Activated T-helper 9 cell treated with anti-CD3 and anti-CD28 coated beads, Interleukin-2, amount 50 U/mL, for 16 hours (primary cell): ENCODE measurements around the gene ITGA11.

ENCODE experiments used
- DNase-seq: peaks from one replicate; pipeline ENCODE4 v3.0.0-alpha.2; 2020; ENCODE audit warnings: low read depth

Gene ITGA11

GRCh38 chr15:68265081-68265480 lies 166.9 kb downstream of the ITGA11 start:
- no peak for DNase-seq

- no peak for DNase-seq
Observed at GRCh38 chr15:68264282-68264681, 167.7 kb downstream of the ITGA11 start.

- no peak for DNase-seq
Observed at GRCh38 chr15:68262514-68263356, 169.2 kb downstream of the ITGA11 start.

- DNase-seq = no peak
Observed at GRCh38 chr15:68261980-68262379, 170.0 kb downstream of the ITGA11 start.

GRCh38 chr15:68261241-68261640 lies 170.7 kb downstream of the ITGA11 start:
- DNase-seq = no peak

- DNase-seq = no peak
Observed at GRCh38 chr15:68259883-68260282, 172.1 kb downstream of the ITGA11 start.

GRCh38 chr15:68258692-68259091 lies 173.3 kb downstream of the ITGA11 start:
- DNase-seq = no peak

- DNase-seq = peak; percentile 62
Observed at GRCh38 chr15:68256675-68257450, 175.1 kb downstream of the ITGA11 start.

- no peak for DNase-seq
Observed at GRCh38 chr15:68252925-68253534, 178.9 kb downstream of the ITGA11 start.

- DNase-seq = no peak
Observed at GRCh38 chr15:68249058-68249713, 182.8 kb downstream of the ITGA11 start.
